Midbrain (tissue), 1 donor: ENCODE results near the gene GLB1L2.

Source experiments
- DNase-seq: peaks from one replicate; lab custom pipeline; 2025; lab: John Stamatoyannopoulos, UW

Gene GLB1L2

GRCh38 chr11:134369656-134370525 is 38.1 kb downstream of the GLB1L2 start:
- DNase-seq: no peak

GRCh38 chr11:134370526-134371435 is 39.0 kb downstream of the GLB1L2 start:
- no peak for DNase-seq

GRCh38 chr11:134371436-134372185 is 39.8 kb downstream of the GLB1L2 start:
- no peak for DNase-seq

- no peak for DNase-seq
Observed at GRCh38 chr11:134372536-134372935, 40.7 kb downstream of the GLB1L2 start.

GRCh38 chr11:134372961-134373360 is 41.2 kb downstream of the GLB1L2 start:
- no peak for DNase-seq

- DNase-seq: no peak
Observed at GRCh38 chr11:134373591-134374052, 41.8 kb downstream of the GLB1L2 start.

- no peak for DNase-seq
Observed at GRCh38 chr11:134374171-134374570, 42.4 kb downstream of the GLB1L2 start.

- no peak for DNase-seq
Observed at GRCh38 chr11:134374891-134375550, 43.2 kb downstream of the GLB1L2 start.

- no peak for DNase-seq
Observed at GRCh38 chr11:134376150-134376921, 44.5 kb downstream of the GLB1L2 start.

- no peak for DNase-seq
Observed at GRCh38 chr11:134377876-134378275, 46.1 kb downstream of the GLB1L2 start.

- DNase-seq: no peak
Observed at GRCh38 chr11:134379241-134379640, 47.5 kb downstream of the GLB1L2 start.

- DNase-seq: no peak
Observed at GRCh38 chr11:134380229-134380628, 48.4 kb downstream of the GLB1L2 start.

GRCh38 chr11:134380785-134381184 is 49.0 kb downstream of the GLB1L2 start:
- no peak for DNase-seq

- DNase-seq: no peak
Observed at GRCh38 chr11:134382257-134382656, 50.5 kb downstream of the GLB1L2 start.

GRCh38 chr11:134382830-134383229 is 51.0 kb downstream of the GLB1L2 start:
- DNase-seq: no peak

- no peak for DNase-seq
Observed at GRCh38 chr11:134383576-134384221, 51.9 kb downstream of the GLB1L2 start.

GRCh38 chr11:134384406-134384805 is 52.6 kb downstream of the GLB1L2 start:
- DNase-seq: no peak

- no peak for DNase-seq
Observed at GRCh38 chr11:134385171-134385570, 53.4 kb downstream of the GLB1L2 start.

- peak; percentile 59 for DNase-seq
Observed at GRCh38 chr11:134385774-134386565, 54.2 kb downstream of the GLB1L2 start.
